ENCODE data around the gene AP5S1. TPM values are rescaled to one million over a fixed set of nuclear protein-coding genes. Genes with fewer than 3 reads are reported as not detected.

The AP5S1 gene
- total and polyA plus RNA-seq, 9 of the 15 experiments (the other 6 are each of a cell fraction or from before 2014, with no cell fraction given): 2.6 to 8.8 (median 4.4) TPM

DNA sequence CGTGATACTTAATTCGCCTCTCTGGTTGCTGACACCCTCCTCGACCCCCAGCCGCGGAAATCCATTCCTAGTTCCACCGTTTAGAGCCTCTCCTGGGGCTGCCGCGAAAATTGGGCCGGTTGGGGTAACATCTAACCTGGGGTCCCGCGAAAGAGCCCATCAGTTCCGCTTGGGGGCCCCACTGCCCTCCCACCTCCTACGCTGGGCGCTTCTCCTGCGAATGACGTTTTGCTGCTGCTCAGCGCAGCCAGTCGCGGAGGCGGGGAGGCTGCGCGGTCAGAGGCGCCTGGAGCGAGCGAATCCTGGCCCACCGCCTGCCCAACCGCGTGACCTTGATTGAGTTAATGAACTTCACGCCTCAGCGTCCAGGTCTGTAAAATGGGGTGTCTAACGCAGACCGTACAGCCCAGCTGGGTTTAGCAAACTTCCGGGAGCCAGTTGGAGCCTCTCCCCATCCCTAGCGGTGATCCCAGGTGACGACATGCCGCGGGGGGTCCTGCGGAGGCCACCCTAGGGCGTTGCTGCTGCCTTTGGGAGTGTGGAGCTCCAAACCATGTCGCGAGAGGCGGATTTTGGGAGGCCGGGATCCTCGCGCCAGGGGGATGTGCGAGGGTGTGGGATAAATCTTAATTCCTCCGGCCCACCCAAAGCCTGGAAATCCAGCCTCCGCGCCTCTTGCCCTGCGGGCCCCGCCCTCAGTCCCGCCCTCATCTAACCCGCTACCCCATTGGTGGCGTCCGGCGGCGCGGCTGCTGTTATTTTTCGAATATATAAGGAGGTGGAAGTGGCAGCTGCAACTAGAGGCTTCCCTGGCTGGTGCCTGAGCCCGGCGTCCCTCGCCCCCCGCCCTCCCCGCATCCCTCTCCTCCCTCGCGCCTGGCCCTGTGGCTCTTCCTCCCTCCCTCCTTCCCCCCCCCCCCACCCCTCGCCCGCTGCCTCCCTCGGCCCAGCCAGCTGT lies 24.6 kb upstream of the AP5S1 start, which contains the start of gene CDC25B (continued):
- TF ChIP-seq IRF2 (CRISPR knock-in tag; IDR thresholded peaks at IDR 0.05) (no peak), ZNF134 (CRISPR knock-in tag; conservative IDR thresholded peaks at IDR 0.05) (no peak), PTBP1 (IDR thresholded peaks at IDR 0.05; ENCODE audit: low read depth, low read length) (peak; percentile 88; the same call in 1 of the 2 replicates), FOS (IDR thresholded peaks at IDR 0.05; ENCODE audit: extremely low read depth, insufficient read length) (no peak), FOSL1 (tag; conservative IDR thresholded peaks at IDR 0.05) (no peak), POLR3G (IDR thresholded peaks at IDR 0.05; ENCODE audit: extremely low read depth, insufficient read length, insufficient replicate concordance) (no peak), SMAD3 (CRISPR knock-in tag; conservative IDR thresholded peaks at IDR 0.05) (no peak), CTBP1 (IDR thresholded peaks at IDR 0.05; ENCODE audit: borderline replicate concordance) (peak; percentile 70), JUND (IDR thresholded peaks at IDR 0.05; ENCODE audit: borderline replicate concordance, low read depth, low read length) (no peak), JUND (tag; IDR thresholded peaks at IDR 0.05; ENCODE audit: borderline replicate concordance, low read depth, low read length) (peak; percentile 42; the same call in 1 of the 3 replicates), KLF10 (CRISPR knock-in tag; IDR thresholded peaks at IDR 0.05) (no peak), ZSCAN29 (IDR thresholded peaks at IDR 0.05) (no peak), NRF1 (conservative IDR thresholded peaks at IDR 0.05 in 1 of 2, IDR thresholded peaks at IDR 0.05 in 1 of 2) (peak; percentile 76 to 80), CEBPG (CRISPR knock-in tag; IDR thresholded peaks at IDR 0.05) (peak; percentile 57; the same call in 1 of the 2 replicates), CEBPG (tag; conservative IDR thresholded peaks at IDR 0.05 in 1 of 2, IDR thresholded peaks at IDR 0.05 in 1 of 2) (no peak), ZNF165 (CRISPR knock-in tag; IDR thresholded peaks at IDR 0.05; ENCODE audit: borderline replicate concordance) (no peak), FOXM1 (IDR thresholded peaks at IDR 0.05; ENCODE audit: low read depth) (peak; percentile 96), FOXM1 (CRISPR knock-in tag; IDR thresholded peaks at IDR 0.05; ENCODE audit: low read depth) (peak; percentile 98; the same call in 1 of the 2 replicates), CHD4 (IDR thresholded peaks at IDR 0.05; ENCODE audit: insufficient read depth, insufficient replicate concordance, low read depth, low read length, poor library complexity, severe bottlenecking) (peak; percentile 78)
- TF ChIP-seq, protein P1, sequence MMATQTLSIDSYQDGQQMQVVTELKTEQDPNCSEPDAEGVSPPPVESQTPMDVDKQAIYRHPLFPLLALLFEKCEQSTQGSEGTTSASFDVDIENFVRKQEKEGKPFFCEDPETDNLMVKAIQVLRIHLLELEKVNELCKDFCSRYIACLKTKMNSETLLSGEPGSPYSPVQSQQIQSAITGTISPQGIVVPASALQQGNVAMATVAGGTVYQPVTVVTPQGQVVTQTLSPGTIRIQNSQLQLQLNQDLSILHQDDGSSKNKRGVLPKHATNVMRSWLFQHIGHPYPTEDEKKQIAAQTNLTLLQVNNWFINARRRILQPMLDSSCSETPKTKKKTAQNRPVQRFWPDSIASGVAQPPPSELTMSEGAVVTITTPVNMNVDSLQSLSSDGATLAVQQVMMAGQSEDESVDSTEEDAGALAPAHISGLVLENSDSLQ (IDR thresholded peaks at IDR 0.05): peak; percentile 12; the same call in 1 of the 2 replicates
- TF ChIP-seq, protein P2, sequence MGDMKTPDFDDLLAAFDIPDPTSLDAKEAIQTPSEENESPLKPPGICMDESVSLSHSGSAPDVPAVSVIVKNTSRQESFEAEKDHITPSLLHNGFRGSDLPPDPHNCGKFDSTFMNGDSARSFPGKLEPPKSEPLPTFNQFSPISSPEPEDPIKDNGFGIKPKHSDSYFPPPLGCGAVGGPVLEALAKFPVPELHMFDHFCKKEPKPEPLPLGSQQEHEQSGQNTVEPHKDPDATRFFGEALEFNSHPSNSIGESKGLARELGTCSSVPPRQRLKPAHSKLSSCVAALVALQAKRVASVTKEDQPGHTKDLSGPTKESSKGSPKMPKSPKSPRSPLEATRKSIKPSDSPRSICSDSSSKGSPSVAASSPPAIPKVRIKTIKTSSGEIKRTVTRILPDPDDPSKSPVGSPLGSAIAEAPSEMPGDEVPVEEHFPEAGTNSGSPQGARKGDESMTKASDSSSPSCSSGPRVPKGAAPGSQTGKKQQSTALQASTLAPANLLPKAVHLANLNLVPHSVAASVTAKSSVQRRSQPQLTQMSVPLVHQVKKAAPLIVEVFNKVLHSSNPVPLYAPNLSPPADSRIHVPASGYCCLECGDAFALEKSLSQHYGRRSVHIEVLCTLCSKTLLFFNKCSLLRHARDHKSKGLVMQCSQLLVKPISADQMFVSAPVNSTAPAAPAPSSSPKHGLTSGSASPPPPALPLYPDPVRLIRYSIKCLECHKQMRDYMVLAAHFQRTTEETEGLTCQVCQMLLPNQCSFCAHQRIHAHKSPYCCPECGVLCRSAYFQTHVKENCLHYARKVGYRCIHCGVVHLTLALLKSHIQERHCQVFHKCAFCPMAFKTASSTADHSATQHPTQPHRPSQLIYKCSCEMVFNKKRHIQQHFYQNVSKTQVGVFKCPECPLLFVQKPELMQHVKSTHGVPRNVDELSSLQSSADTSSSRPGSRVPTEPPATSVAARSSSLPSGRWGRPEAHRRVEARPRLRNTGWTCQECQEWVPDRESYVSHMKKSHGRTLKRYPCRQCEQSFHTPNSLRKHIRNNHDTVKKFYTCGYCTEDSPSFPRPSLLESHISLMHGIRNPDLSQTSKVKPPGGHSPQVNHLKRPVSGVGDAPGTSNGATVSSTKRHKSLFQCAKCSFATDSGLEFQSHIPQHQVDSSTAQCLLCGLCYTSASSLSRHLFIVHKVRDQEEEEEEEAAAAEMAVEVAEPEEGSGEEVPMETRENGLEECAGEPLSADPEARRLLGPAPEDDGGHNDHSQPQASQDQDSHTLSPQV (IDR thresholded peaks at IDR 0.05): peak; percentile 51; the same call in 1 of the 2 replicates
- TF ChIP-seq, protein P3, sequence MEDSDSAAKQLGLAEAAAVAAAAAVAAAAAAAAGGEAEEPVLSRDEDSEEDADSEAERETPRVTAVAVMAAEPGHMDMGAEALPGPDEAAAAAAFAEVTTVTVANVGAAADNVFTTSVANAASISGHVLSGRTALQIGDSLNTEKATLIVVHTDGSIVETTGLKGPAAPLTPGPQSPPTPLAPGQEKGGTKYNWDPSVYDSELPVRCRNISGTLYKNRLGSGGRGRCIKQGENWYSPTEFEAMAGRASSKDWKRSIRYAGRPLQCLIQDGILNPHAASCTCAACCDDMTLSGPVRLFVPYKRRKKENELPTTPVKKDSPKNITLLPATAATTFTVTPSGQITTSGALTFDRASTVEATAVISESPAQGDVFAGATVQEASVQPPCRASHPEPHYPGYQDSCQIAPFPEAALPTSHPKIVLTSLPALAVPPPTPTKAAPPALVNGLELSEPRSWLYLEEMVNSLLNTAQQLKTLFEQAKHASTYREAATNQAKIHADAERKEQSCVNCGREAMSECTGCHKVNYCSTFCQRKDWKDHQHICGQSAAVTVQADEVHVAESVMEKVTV (CRISPR knock-in tag; IDR thresholded peaks at IDR 0.05): no peak

All from K562 (cell line).